Lower leg skin (tissue), 4 donors: ENCODE results near the gene CACNB2. TPM values are rescaled to one million over a fixed set of nuclear protein-coding genes. Genes with fewer than 3 reads are reported as not detected.

Experiments
- DNase-seq, 2 donors: peaks; one replicate each; pipeline ENCODE4 v3.0.0-alpha.2; 2019; ENCODE audit warnings: low spot score in 2 of 2
- H3K4me3 ChIP-seq: fragments of 200-600 bp; sonication (generic); 2 replicates; pipeline ENCODE4 v1.5.1; 2017; ENCODE audit warnings: mild to moderate bottlenecking, low read depth; ENCODE audit not compliant: poor library complexity, severe bottlenecking
- CTCF ChIP-seq, 3 donors: fragments of 450-650 bp; IDR thresholded peaks; one replicate each; pipeline ENCODE4 v1.5.1; 2016; ENCODE audit warnings: antibody characterized with exemption in 3 of 3, mild to moderate bottlenecking in 3 of 3, moderate library complexity in 2 of 3
- POLR2A ChIP-seq, 2 donors: fragments of 450-650 bp; IDR thresholded peaks; one replicate each; pipeline ENCODE4 v1.6.1; 2016 to 2017; ENCODE audit warnings: antibody characterized with exemption in 2 of 2, mild to moderate bottlenecking in 1 of 2, moderate library complexity in 1 of 2
- WGBS, 2 donors: methylation state at CpG; one replicate each; pipeline ENCODE4 v1.1.5; 2018; 5-methylcytosine and 5-hydroxymethylcytosine counted together
- intact Hi-C: fragments of 100-400 bp; cut with DNase I; formaldehyde crosslinking; loops from one replicate; pipeline ENCODE4 v1.15.0; 2023; ENCODE audit warnings: low total_unique reads
- total RNA-seq, 4 donors: library from RNA; depleted of rRNA; stranded (reverse); fragments of >200 nt; gene quantifications; one replicate each; pipeline ENCODE4 v1.1.0, GENCODE V29; 2016

CACNB2 gene
- total RNA-seq, 4 donors from 2014 or later = 3.6 to 7.6 (median 6.1) TPM

- TF ChIP-seq POLR2A (IDR thresholded peaks at IDR 0.05) (no peak), CTCF (IDR thresholded peaks at IDR 0.05) (no peak)
- intact Hi-C loops = no loop called here
- DNase-seq = no peak
- no peak overlapping the region for H3K4me3 ChIP-seq
These were observed 402.6 kb downstream of the CACNB2 start for GRCh38 chr10:18542832-18543231.

- 90 to 92% methylated on average over 7 of the region's 7 CpGs for WGBS, 2 donors
- H3K4me3 ChIP-seq = no peak overlapping the region
- no peak for DNase-seq
- intact Hi-C loops = no loop called here
- TF ChIP-seq CTCF (IDR thresholded peaks at IDR 0.05) = no peak
- TF ChIP-seq POLR2A (IDR thresholded peaks at IDR 0.05) = no peak
These were observed 405.5 kb downstream of the CACNB2 start for GRCh38 chr10:18545621-18546305.

- H3K4me3 ChIP-seq = no peak overlapping the region
- DNase-seq = no peak
- WGBS, 2 donors = 95 to 96% methylated on average over 2 of the region's 2 CpGs
- TF ChIP-seq CTCF (IDR thresholded peaks at IDR 0.05) (no peak), POLR2A (IDR thresholded peaks at IDR 0.05) (no peak)
- intact Hi-C loops = no loop called here
These were observed 408.9 kb downstream of the CACNB2 start for GRCh38 chr10:18549105-18549504.

- intact Hi-C loops = no loop called here
- H3K4me3 ChIP-seq = no peak overlapping the region
- TF ChIP-seq POLR2A (IDR thresholded peaks at IDR 0.05) (no peak), CTCF (IDR thresholded peaks at IDR 0.05) (no peak)
- 65 to 76% methylated on average over 2 of the region's 2 CpGs for WGBS, 2 donors
- DNase-seq = no peak
These were observed 411.2 kb downstream of the CACNB2 start for GRCh38 chr10:18551473-18551872.

GRCh38 chr10:18554479-18554878, 414.3 kb downstream of the CACNB2 start:
- no peak overlapping the region for H3K4me3 ChIP-seq
- 99% methylated on average over 3 of the region's 3 CpGs for WGBS, 2 donors
- intact Hi-C loops = no loop called here
- DNase-seq = no peak
- TF ChIP-seq CTCF (IDR thresholded peaks at IDR 0.05) = no peak
- TF ChIP-seq POLR2A (IDR thresholded peaks at IDR 0.05) = no peak
